KBM-7 (cell line): ENCODE measurements around the gene SMIM44.
"Not testable (repeated sequence)": the region's sequence is repeated elsewhere in the genome, so short reads cannot be mapped to it uniquely, and the experiment has no call there.

ENCODE experiments used
- DNase-seq: peaks from one replicate; pipeline ENCODE4 v3.0.0-alpha.2; 2015
- in situ Hi-C: fragments of 300-500 bp; cut with MboI; formaldehyde crosslinking; loops from 2 replicates; pipeline ENCODE4 v1.14.3; 2020; ENCODE audit warnings: low sequenced_read_pairs, low pct_unique_long_range_greater_than_20kb, mixed read lengths

The SMIM44 gene

GRCh38 chr19:3483226-3483628 lies at the start of gene SMIM44:
SMIM44 (minus strand) TSS chr19:3483441; CDS start chr19:3483403, 38 bp downstream.
- DNase-seq = no peak
- in situ Hi-C loops = no loop called here

- in situ Hi-C loops = no loop called here
These were observed 49.8 kb upstream of the SMIM44 start for GRCh38 chr19:3533033-3533432.

GRCh38 chr19:3532154-3532786 lies 49.0 kb upstream of the SMIM44 start:
- in situ Hi-C loops = no loop called here
- no peak for DNase-seq

More at GRCh38 chr19:3533033-3533432, 49.8 kb upstream of the SMIM44 start:
- no peak for DNase-seq

- in situ Hi-C loops = no loop called here
- DNase-seq = no peak
These were observed 48.5 kb upstream of the SMIM44 start for GRCh38 chr19:3531716-3532115.

- no peak for DNase-seq
- in situ Hi-C loops = no loop called here
These were observed 47.1 kb upstream of the SMIM44 start for GRCh38 chr19:3530389-3530788.

- in situ Hi-C loops, DNase-seq: not testable (repeated sequence)
These were observed 46.1 kb upstream of the SMIM44 start for GRCh38 chr19:3529299-3529698.

GRCh38 chr19:3528539-3529211 lies 45.4 kb upstream of the SMIM44 start:
- in situ Hi-C loops = no loop called here
- no peak for DNase-seq

GRCh38 chr19:3528080-3528479 lies 44.8 kb upstream of the SMIM44 start:
- in situ Hi-C loops = no loop called here
- no peak for DNase-seq

- no peak for DNase-seq
These were observed 44.1 kb upstream of the SMIM44 start for GRCh38 chr19:3527238-3527910.

GRCh38 chr19:3526507-3527237 lies 43.4 kb upstream of the SMIM44 start:
- in situ Hi-C loops = no loop called here
- DNase-seq = no peak

More at GRCh38 chr19:3527238-3527910, 44.1 kb upstream of the SMIM44 start:
- in situ Hi-C loops = no loop called here

GRCh38 chr19:3524904-3525451 lies 41.7 kb upstream of the SMIM44 start:
- DNase-seq = no peak
- in situ Hi-C loops = no loop called here

- DNase-seq = no peak
- in situ Hi-C loops = no loop called here
These were observed 41.0 kb upstream of the SMIM44 start for GRCh38 chr19:3524078-3524842.

GRCh38 chr19:3523361-3524077 lies 40.3 kb upstream of the SMIM44 start:
- in situ Hi-C loops = no loop called here
- DNase-seq = no peak

GRCh38 chr19:3522421-3523360 lies 39.5 kb upstream of the SMIM44 start:
- DNase-seq = no peak
- in situ Hi-C loops = no loop called here

- no peak for DNase-seq
- in situ Hi-C loops = no loop called here
These were observed 37.8 kb upstream of the SMIM44 start for GRCh38 chr19:3521104-3521445.

GRCh38 chr19:3520166-3521103 lies 37.2 kb upstream of the SMIM44 start:
- in situ Hi-C loops = no loop called here
- no peak for DNase-seq
